Liver (tissue), 9 donors: ENCODE data around the gene CAMKV. TPM values are rescaled to one million over a fixed set of nuclear protein-coding genes. Genes with fewer than 3 reads are reported as not detected.
A peak's percentile ranks its signal among the peaks of the same experiment; 100 is the strongest.

Experiments used
- DNase-seq: peaks from one replicate; pipeline ENCODE4 v3.0.0-alpha.2; 2017; ENCODE audit warnings: low spot score
- H3K27ac ChIP-seq, 2 donors: one replicate each; pipeline ENCODE4 v1.7.0; 2013; ENCODE audit warnings: inconsistent platforms in 2 of 2, low read length in 2 of 2, control low read depth in 1 of 2, low read depth in 1 of 2, mild to moderate bottlenecking in 1 of 2
- H3K27me3 ChIP-seq, 4 donors: one replicate each; pipeline versions ENCODE4 v1.6.1 to v1.7.0; 2013; ENCODE audit warnings: low read length in 3 of 4, inconsistent platforms in 1 of 4, mild to moderate bottlenecking in 1 of 4, moderate library complexity in 1 of 4; ENCODE audit not compliant: control insufficient read depth in 4 of 4, insufficient read depth in 4 of 4
- H3K36me3 ChIP-seq, 4 donors: one replicate each; pipeline versions ENCODE4 v1.6.1 to v1.7.0; 2013; ENCODE audit warnings: low read length in 3 of 4, mild to moderate bottlenecking in 3 of 4, low read depth in 1 of 4, moderate library complexity in 1 of 4; ENCODE audit not compliant: control insufficient read depth in 4 of 4, insufficient read depth in 3 of 4
- H3K4me1 ChIP-seq, 4 donors: one replicate each; pipeline versions ENCODE4 v1.6.1 to v1.7.0; 2013; ENCODE audit warnings: low read length in 3 of 4, mild to moderate bottlenecking in 3 of 4, moderate library complexity in 1 of 4; ENCODE audit not compliant: control insufficient read depth in 4 of 4, insufficient read depth in 4 of 4
- H3K4me3 ChIP-seq, 3 donors: one replicate each; pipeline versions ENCODE4 v1.6.1 to v1.7.0; 2013; ENCODE audit warnings: low read length in 3 of 3, control low read depth in 1 of 3, low read depth in 1 of 3, mild to moderate bottlenecking in 1 of 3
- H3K9ac ChIP-seq, 2 donors: one replicate each; pipeline ENCODE4 v1.7.0; 2013; ENCODE audit warnings: low read length in 2 of 2, mild to moderate bottlenecking in 2 of 2, moderate library complexity in 2 of 2, control low read depth in 1 of 2, low read depth in 1 of 2
- H3K9me3 ChIP-seq, 4 donors: one replicate each; pipeline versions ENCODE4 v1.6.1 to v1.7.0; 2013; ENCODE audit warnings: low read length in 3 of 4; ENCODE audit not compliant: control insufficient read depth in 4 of 4
- ATF3 ChIP-seq: IDR thresholded peaks from 2 replicates; pipeline ENCODE4 v1.6.1; 2016; ENCODE audit warnings: antibody characterized with exemption
- CTCF ChIP-seq: fragments of 150-350 bp; IDR thresholded peaks from 2 replicates; pipeline ENCODE4 v1.5.1; 2017; ENCODE audit warnings: improper control_type of control experiment, low read depth, low read length; ENCODE audit not compliant: missing input control
- GABPA ChIP-seq, 2 donors: IDR thresholded peaks in 1 of 2; conservative IDR thresholded peaks in 1 of 2; 2 replicates each; pipeline ENCODE4 v1.6.1; 2016; ENCODE audit warnings: antibody characterized with exemption in 2 of 2, mild to moderate bottlenecking in 1 of 2, moderate library complexity in 1 of 2
- MAX ChIP-seq: IDR thresholded peaks from 2 replicates; pipeline ENCODE4 v1.6.1; 2016; ENCODE audit warnings: antibody characterized with exemption
- NR2F2 ChIP-seq: IDR thresholded peaks from 2 replicates; pipeline ENCODE4 v1.6.1; 2016; ENCODE audit warnings: antibody characterized with exemption
- RAD21 ChIP-seq, 2 donors: IDR thresholded peaks; 2 replicates each; pipeline ENCODE4 v1.6.1; 2016; ENCODE audit warnings: antibody characterized with exemption in 2 of 2, mild to moderate bottlenecking in 2 of 2
- RXRA ChIP-seq, 2 donors: IDR thresholded peaks; 2 replicates each; pipeline ENCODE4 v1.6.1; 2017 to 2018; ENCODE audit warnings: antibody characterized with exemption in 2 of 2, mild to moderate bottlenecking in 1 of 2
- SP1 ChIP-seq: IDR thresholded peaks from 2 replicates; pipeline ENCODE4 v1.6.1; 2018; ENCODE audit warnings: antibody characterized with exemption, mild to moderate bottlenecking
- TAF1 ChIP-seq: conservative IDR thresholded peaks from 2 replicates; pipeline ENCODE4 v1.6.1; 2016; ENCODE audit warnings: antibody characterized with exemption, mild to moderate bottlenecking
- YY1 ChIP-seq: IDR thresholded peaks from 2 replicates; pipeline ENCODE4 v1.6.1; 2016; ENCODE audit warnings: antibody characterized with exemption, mild to moderate bottlenecking
- ZBTB33 ChIP-seq: IDR thresholded peaks from 2 replicates; pipeline ENCODE4 v1.6.1; 2016; ENCODE audit warnings: antibody characterized with exemption
- WGBS: extraction: QIAGEN DNeasy Blood & Tissue Kit; methylation state at CpG from one replicate; pipeline ENCODE4 v1.1.7; 2013; 5-methylcytosine and 5-hydroxymethylcytosine counted together
- polyA plus RNA-seq, 2 donors: library from polyadenylated mRNA; stranded (reverse) in 1 of 2; unstranded in 1 of 2; fragments of 200-250 nt in 1 of 2; fragments of >200 nt in 1 of 2; fragmentation: Nextera tagmentation in 1 of 2; extraction: Ambion mirVana in 1 of 2; gene quantifications; one replicate each; pipeline versions ENCODE4 v1.2.1 to v1.2.3, GENCODE V29; 2013 to 2015
- total RNA-seq, 2 donors: library from RNA; depleted of rRNA; stranded (reverse); fragments of >200 nt; gene quantifications; one replicate each; pipeline ENCODE4 v1.2.3, GENCODE V29; 2014
- donor health status: healthy.
- donor health status: healthy.
- donor health status: healthy.
- donor health status: healthy.
- donor health status: healthy.

The CAMKV gene
- total and polyA plus RNA-seq, 4 donors = not detected

GRCh38 chr3:49841126-49841696 is 28.5 kb downstream of the CAMKV start:
- no peaks in the 10 kb centered on the region for H3K27me3 ChIP-seq
- no peak for DNase-seq

GRCh38 chr3:49840388-49840787 is 29.3 kb downstream of the CAMKV start:
- Histone ChIP-seq H3K36me3 (no peaks in the 10 kb centered on the region), H3K4me3 (no peak overlapping the region), H3K9ac (no peak overlapping the region), H3K27me3 (no peaks in the 10 kb centered on the region), H3K27ac (no peak overlapping the region), H3K4me1 (peaks cover 1 to 7% (median 6%) of the 10 kb centered on the region in 4 donors), H3K9me3 (no peaks in the 10 kb centered on the region)
- WGBS = 73% methylated on average over 2 of the region's 2 CpGs
- no peak for DNase-seq
- no peak for TF ChIP-seq NR2F2
- no peak for TF ChIP-seq ZBTB33
- TF ChIP-seq RXRA (IDR thresholded peaks at IDR 0.05) = no peak
- no peak for TF ChIP-seq TAF1
- TF ChIP-seq GABPA (IDR thresholded peaks at IDR 0.05 in 1 of 2, conservative IDR thresholded peaks at IDR 0.05 in 1 of 2) = no peak

More at GRCh38 chr3:49841126-49841696, 28.5 kb downstream of the CAMKV start:
- Histone ChIP-seq H3K4me3 (no peak overlapping the region), H3K9ac (no peak overlapping the region), H3K27ac (no peak overlapping the region), H3K9me3 (no peaks in the 10 kb centered on the region), H3K4me1 (peaks cover 3 to 15% (median 12%) of the 10 kb centered on the region in 4 donors), H3K36me3 (no peaks in the 10 kb centered on the region)
- no peak for TF ChIP-seq TAF1
- peak; percentile 34 to 43 for TF ChIP-seq RAD21 (IDR thresholded peaks at IDR 0.05)

- TF ChIP-seq RXRA (IDR thresholded peaks at IDR 0.05) (peak; percentile 30 to 40), CTCF (peak; percentile 94), TAF1 (no peak), SP1 (no peak), YY1 (peak; percentile 56), RAD21 (IDR thresholded peaks at IDR 0.05) (peak; percentile 92 to 95), ATF3 (no peak), MAX (no peak)
These were observed 30.4 kb downstream of the CAMKV start for GRCh38 chr3:49839193-49839809.

More at GRCh38 chr3:49839193-49839809, 30.4 kb downstream of the CAMKV start:
- Histone ChIP-seq H3K27me3 (no peaks in the 10 kb centered on the region), H3K4me3 (peak overlapping the region in 1 of 3 donors; percentile 7), H3K36me3 (no peaks in the 10 kb centered on the region), H3K9ac (peak overlapping the region in 1 of 2 donors; percentile 43), H3K27ac (no peak overlapping the region), H3K4me1 (peaks cover 1 to 6% (median 5%) of the 10 kb centered on the region in 4 donors), H3K9me3 (no peaks in the 10 kb centered on the region)
- 31% methylated on average over 6 of the region's 6 CpGs for WGBS
- peak; percentile 82 for DNase-seq
